ENCODE measurements around the gene ATAD3A.
"Not testable (repeated sequence)": the region's sequence is repeated elsewhere in the genome, so short reads cannot be mapped to it uniquely, and the experiment has no call there.

The ATAD3A gene

DNA sequence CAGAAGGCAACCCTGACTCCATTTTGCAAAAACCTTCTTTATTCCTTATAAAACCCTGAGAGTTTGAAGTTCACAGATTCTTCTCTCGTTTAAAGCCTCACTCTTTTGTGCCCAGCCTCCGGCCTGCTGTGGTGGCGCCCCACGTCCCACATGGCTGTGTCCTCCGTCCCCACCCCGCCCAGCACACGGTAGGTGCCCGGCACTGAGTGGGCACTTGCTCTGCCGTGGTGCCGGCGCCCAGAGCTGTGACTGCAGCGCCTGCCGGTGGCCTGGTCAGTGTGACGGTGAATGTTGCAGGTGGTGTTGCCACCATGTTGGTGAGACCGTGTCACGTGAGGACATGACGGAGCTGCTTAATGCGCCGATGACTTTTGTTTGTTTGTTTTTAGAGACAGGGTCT is 9.4 kb downstream of the ATAD3A start:
- no peak for DNase-seq (ENCODE audit: extremely low read depth in 1 of 2, low read depth in 1 of 2)

GRCh38 chr1:1522536-1522935 is 10.6 kb downstream of the ATAD3A start:
- DNase-seq (ENCODE audit: extremely low read depth in 1 of 2, low read depth in 1 of 2), result not testable (repeated sequence)

DNA sequence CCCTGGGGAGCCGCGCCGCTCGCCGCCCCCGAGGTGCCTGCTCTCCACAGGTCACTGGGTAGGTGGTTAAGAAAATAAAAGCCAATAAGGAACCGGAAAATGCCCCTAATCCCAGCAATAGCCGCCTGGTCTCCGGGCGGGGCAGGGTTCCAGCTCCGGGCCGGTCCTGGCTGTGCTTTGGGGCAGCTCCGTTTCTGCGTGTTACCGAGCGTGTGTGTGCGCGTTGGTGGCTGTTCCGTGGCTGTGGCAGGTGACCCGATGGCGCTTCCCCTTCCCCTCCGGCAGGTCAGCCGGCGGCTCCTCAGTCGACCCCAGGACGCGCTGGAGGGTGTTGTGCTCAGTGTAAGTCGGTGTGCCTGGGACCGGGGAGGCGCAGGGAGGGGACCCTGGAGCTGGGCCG is 11.3 kb downstream of the ATAD3A start:
- not testable (repeated sequence) for DNase-seq (ENCODE audit: extremely low read depth in 1 of 2, low read depth in 1 of 2)

DNA sequence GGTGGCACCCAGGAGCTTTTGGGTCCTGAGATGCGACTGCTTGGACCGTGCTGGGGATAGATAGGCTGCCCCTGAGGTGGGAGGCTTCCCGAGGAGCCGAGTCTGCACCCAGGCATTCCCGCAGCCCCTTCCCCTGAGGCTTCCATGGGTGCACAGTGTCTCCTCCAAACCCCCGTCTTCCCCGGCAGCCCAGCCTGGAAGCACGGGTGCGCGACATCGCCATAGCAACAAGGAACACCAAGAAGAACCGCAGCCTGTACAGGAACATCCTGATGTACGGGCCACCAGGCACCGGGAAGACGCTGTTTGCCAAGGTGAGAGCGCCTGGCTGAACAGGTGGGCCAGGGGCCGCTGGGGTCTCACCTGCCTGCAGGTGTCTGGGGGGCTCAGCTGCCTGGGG is 11.7 kb downstream of the ATAD3A start:
- DNase-seq (ENCODE audit: extremely low read depth in 1 of 2, low read depth in 1 of 2), result not testable (repeated sequence)

GRCh38 chr1:1524750-1525383 is 12.9 kb downstream of the ATAD3A start:
- not testable (repeated sequence) for DNase-seq (ENCODE audit: extremely low read depth in 1 of 2, low read depth in 1 of 2)

- DNase-seq (ENCODE audit: extremely low read depth in 1 of 2, low read depth in 1 of 2), result not testable (repeated sequence)
These were observed 14.5 kb downstream of the ATAD3A start for GRCh38 chr1:1526476-1526875.

GRCh38 chr1:1527092-1527816 is 15.3 kb downstream of the ATAD3A start:
- no peak for DNase-seq (ENCODE audit: extremely low read depth in 1 of 2, low read depth in 1 of 2)

DNA sequence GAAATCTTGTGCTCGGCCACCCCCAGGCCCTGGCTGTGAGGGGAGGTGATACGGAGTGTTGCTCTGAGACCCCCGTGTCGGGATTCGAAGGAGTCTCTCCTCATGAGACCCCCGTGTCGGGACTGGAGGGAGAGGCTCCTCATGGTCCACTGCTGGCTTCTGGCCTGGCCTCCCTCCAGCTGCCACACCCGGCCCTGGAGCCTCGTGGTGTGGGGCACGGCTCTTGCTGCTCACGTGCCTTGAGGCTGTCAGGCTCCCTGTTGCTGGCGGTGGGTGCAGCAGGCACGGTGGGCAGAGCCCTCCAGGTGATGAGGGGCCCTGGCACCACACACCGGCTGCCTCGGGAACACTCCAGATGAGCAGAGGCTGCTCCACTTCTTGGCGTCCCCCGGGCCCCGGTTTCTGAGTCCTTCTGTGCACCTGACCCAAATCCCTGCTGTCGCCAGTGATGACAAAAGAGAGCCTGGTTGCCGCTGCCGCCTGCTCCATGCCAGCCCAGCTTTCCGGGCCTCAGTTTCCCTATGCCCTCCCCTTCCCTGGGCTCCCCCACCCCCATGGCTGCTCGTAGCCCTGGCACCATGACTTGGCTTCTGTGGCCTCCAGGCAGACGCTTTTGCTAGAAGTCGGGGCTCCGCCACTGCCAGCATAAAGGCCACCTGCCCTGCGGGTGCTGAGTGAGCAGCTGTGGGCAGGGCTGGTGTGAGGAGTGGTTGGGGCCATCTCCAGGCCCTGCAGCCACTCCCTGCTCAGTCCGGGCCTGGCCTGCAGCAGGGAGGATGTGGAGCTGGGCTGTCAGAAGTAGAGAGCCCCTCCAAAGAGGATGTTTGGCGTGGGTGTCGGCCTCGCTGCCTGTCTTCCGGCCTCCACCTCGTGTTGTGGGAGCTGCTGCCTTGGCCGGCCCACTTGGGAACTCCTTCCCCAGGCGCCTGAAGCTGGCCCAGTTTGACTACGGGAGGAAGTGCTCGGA is 16.6 kb downstream of the ATAD3A start:
- no peak for DNase-seq (ENCODE audit: extremely low read depth in 1 of 2, low read depth in 1 of 2)

DNA sequence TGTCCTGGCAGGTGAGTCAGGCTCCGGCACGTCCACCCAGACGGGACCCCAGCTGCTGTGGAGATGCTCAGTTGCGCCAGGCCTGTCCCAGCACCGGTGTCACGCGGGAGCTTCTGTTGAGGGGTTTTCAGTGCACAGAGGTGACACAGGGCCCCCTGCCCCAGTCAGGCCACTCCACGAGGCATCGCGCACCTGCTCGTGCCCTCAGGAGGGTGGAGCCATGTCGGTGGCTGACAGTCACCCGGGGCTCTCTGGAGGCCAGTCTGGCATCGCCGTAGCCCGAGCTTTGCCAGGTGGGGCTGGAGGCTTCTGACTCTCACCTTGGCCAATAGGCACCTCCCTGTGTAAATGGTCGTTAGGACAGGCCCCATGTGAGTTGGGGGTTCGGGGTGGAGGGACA is 17.4 kb downstream of the ATAD3A start:
- DNase-seq (ENCODE audit: extremely low read depth in 1 of 2, low read depth in 1 of 2), result no peak

GRCh38 chr1:1529936-1530335 is 18.0 kb downstream of the ATAD3A start:
- DNase-seq (ENCODE audit: extremely low read depth in 1 of 2, low read depth in 1 of 2), result no peak

DNA sequence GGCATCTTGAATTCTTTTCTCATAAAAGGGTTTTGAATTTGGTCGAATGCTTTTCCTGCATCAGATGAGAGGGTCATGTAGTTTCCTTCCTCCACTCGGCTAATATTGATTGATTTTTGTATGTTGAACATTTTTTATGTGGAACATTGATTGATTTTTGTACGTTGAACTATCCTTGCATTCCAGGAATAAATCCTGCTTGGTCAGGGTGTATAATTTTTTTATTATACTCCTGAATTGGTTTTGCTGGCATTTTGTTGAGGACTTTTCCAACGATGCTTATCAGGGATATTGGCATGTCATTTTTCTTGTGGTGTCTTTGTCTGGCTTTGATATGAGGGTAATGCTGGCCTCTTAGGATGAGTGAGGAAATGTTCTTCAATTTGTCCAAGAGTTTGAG is 20.0 kb downstream of the ATAD3A start:
- DNase-seq (ENCODE audit: extremely low read depth in 1 of 2, low read depth in 1 of 2), result no peak

DNA sequence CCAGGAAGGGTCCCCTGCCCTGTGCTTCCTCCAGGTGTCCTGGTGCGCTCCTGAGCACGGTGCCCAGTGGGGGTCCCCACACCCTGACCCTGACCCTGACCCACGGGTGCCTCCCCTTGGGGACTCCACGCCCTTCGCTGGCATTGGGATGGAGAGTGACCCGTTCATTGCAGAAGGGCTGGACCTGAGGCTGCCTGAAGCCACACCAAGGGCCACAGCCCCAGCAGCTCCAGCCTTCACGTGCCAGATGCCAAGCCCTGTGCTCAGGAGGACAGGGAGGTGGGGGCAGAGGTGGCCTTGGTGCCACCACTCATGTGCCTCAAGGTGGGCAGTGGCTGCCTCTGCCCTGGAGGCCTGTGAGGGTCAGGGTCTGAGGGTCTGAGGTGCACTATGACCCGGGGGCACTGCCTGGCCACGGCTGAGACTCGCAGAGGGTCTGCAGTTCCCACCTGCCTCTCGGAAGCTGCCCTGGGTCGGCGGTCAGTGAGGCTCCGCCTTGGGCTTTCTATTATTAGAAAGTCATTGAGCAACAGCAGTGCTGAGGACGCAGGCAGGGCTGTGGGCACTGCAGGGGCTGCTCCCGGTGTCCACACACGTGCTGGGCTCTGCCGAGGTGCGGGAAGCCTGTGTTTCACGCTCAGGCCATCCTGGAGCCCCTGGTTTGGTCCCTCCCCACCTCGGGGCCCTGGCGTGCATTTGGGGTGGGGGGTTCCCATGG is 21.4 kb downstream of the ATAD3A start:
- DNase-seq (ENCODE audit: extremely low read depth in 1 of 2, low read depth in 1 of 2), result not testable (repeated sequence)

GRCh38 chr1:1533894-1534291 is 21.9 kb downstream of the ATAD3A start:
- not testable (repeated sequence) for DNase-seq (ENCODE audit: extremely low read depth in 1 of 2, low read depth in 1 of 2)

DNA sequence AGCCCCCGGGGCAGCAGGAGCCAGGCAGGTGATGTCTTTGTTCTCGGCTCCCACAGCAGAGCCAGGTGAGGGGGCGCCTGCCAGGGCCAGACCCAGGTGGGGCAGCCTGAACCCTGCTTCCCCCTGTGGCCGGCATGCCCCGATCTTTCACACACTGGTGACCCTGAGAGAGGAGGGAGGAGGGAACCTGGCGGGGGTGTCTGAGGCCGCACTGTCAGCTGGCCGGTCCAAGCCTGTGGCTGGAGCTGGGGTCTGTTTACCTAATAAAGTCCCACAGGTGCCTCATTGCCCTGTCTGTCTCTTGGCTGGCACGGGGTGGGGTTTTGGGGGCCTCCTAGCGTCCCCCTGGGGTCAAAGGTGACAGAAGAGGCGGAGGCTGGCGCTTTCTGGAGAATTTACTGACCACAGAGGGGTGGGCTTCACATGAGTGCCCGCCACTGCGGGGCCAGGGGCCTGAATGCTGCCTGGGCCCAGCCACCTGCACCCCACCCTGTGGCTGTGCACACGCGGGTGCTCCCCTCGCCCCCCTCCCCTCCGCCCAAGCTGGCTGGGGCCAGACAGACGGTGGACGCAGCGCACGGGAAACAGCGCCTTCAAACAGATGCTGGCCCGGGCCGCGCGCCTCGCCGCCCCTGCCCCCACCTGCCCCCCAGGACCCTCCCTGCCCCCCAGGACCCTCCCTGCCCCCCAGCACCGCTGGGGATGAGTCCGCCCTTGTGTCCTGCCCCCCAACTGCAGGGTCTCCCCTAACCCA is 22.6 kb downstream of the ATAD3A start:
- no peak for DNase-seq (ENCODE audit: extremely low read depth in 1 of 2, low read depth in 1 of 2)

GRCh38 chr1:1535201-1536018 is 23.4 kb downstream of the ATAD3A start:
- no peak for DNase-seq (ENCODE audit: extremely low read depth in 1 of 2, low read depth in 1 of 2)

DNA sequence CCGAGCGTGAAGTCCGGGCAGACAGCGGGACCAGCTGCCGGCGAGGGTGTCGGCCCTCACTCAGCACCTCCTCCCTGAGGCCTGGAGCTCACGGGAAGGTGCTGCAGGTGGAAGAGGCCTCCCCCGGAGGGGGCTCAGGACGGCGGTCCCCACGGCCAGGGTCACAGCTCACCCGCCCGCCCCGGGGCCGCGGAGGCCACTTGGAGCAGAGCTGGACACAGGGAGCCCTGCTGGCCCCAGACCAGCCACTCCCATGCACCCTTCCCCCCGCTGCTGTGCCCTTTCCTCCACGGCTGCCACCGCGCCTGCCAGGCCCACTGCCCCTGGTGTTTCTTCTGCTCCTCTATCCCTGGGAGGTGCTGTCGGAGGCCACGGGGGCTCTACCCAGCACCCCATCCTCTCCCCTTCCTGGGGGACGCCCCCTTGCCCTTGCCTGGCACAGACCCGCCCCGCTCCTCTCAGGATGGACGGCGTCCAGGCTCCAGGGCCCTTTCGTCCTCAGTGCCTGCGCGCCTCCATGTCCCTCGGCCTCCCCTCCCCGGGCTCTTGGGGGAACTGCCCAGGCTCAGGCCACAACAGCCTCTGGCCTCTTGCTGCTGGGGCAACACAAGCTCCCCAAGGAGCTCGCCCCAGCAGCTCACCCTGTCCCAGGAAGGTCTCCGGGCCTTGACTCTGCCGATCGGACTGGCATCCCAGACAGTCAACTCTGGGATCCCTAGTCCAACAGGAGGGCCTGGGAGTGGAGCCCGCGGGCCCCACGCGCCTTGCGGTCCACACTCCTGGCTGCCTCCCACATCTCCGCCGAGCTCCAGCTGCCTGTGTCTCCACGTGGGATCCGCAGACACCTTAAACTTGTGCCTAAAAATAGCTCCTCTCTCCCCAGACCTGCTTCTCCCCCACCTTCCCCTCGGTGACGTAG is 24.3 kb downstream of the ATAD3A start:
- no peak for DNase-seq (ENCODE audit: extremely low read depth in 1 of 2, low read depth in 1 of 2)

- no peak for DNase-seq (ENCODE audit: extremely low read depth in 1 of 2, low read depth in 1 of 2)
These were observed 25.1 kb downstream of the ATAD3A start for GRCh38 chr1:1536938-1537546.
